ENCODE measurements around the gene MTHFSD. TPM values are rescaled to one million over a fixed set of nuclear protein-coding genes. Genes with fewer than 3 reads are reported as not detected.
A peak's percentile ranks its signal among the peaks of the same experiment; 100 is the strongest.

Gene MTHFSD
- polyA plus RNA-seq, 1 of the 3 experiments (the other 2 are of a cell fraction), result 15.6 TPM

GRCh38 chr16:86572606-86573005, 17.6 kb upstream of the MTHFSD start:
- Histone ChIP-seq H3K9me3 (no peaks in the 10 kb centered on the region), H3K4me1 (ENCODE audit: control insufficient read depth in 1 of 2, insufficient read depth in 2 of 2, low read depth in 1 of 2, low read length in 1 of 2) (peaks cover 0 to 31% of the 10 kb centered on the region in 2 experiments; a peak in 2 of 4 replicates), H3F3A (replicated peaks; ENCODE audit: insufficient read depth) (peaks cover 34% of the 10 kb centered on the region), H3K79me2 (ENCODE audit: insufficient read depth) (peaks cover 94% of the 10 kb centered on the region), H3K27me3 (ENCODE audit: insufficient read depth) (no peaks in the 10 kb centered on the region), H3K9me2 (no peaks in the 10 kb centered on the region), H3K4me2 (peak overlapping the region; percentile 77), H3K36me3 (replicated peaks in 1 of 2; ENCODE audit: control insufficient read depth in 1 of 2, insufficient read depth in 2 of 2, low read length in 1 of 2) (peaks cover 0 to 21% of the 10 kb centered on the region in 2 experiments), H2AFZ (ENCODE audit: low read depth) (no peak overlapping the region), H3K27ac (ENCODE audit: low read depth in 2 of 2, low read length in 1 of 2) (peak overlapping the region in 1 of 2 experiments; percentile 96; a peak in 1 of 4 replicates), H3K4me3 (ENCODE audit: low read depth in 2 of 2, low read length in 1 of 2) (0 out of 4 replicates have a peak overlapping the region, but pooled peaks of 1 of the 2 experiments have one; percentile 93), H3K9ac (0 out of 2 replicates have a peak overlapping the region, but pooled peaks have one; percentile 5), H4K20me1 (ENCODE audit: insufficient read depth) (peaks cover 16% of the 10 kb centered on the region; the same call in 1 of the 2 replicates)
- ChIA-PET CTCF (interaction anchor here (1.3 to 3.1 kb wide), 2 partner anchors 8 to 706 kb away, joined by 4 to 17 read pairs; no protein-coding TSS in a partner anchor), POLR2A (no interaction called here)
- no peak for TF ChIP-seq FOSL2 (IDR thresholded peaks at IDR 0.05; ENCODE audit: borderline replicate concordance, low read depth)
- no peak for TF ChIP-seq YY1 (IDR thresholded peaks at IDR 0.05; ENCODE audit: low read depth)
- TF ChIP-seq USF2 (IDR thresholded peaks at IDR 0.05; ENCODE audit: borderline replicate concordance, low read depth, low read length), result no peak
- TF ChIP-seq SIN3A (IDR thresholded peaks at IDR 0.05; ENCODE audit: borderline replicate concordance, low read depth, low read length), result no peak
- TF ChIP-seq NFIC (IDR thresholded peaks at IDR 0.05; ENCODE audit: borderline replicate concordance), result no peak
- TF ChIP-seq TEAD4 (IDR thresholded peaks at IDR 0.05; ENCODE audit: borderline replicate concordance, insufficient read depth), result no peak
- DNase-seq, result no peak
- WGBS (ENCODE audit: low lambda C conversion rate), result 59% methylated on average over 3 of the region's 8 CpGs

- peaks cover 0 to 21% of the 10 kb centered on the region in 2 experiments for H3K36me3 ChIP-seq (replicated peaks in 1 of 2; ENCODE audit: control insufficient read depth in 1 of 2, insufficient read depth in 2 of 2, low read length in 1 of 2)
- peak overlapping the region in 1 of 2 experiments; percentile 96; a peak in 1 of 4 replicates for H3K27ac ChIP-seq (ENCODE audit: low read depth in 2 of 2, low read length in 1 of 2)
- POLR2A ChIA-PET, result no interaction called here
- peak overlapping the region; percentile 77 for H3K4me2 ChIP-seq
- TF ChIP-seq RFX5 (IDR thresholded peaks at IDR 0.05; ENCODE audit: low read length) (no peak), SMC3 (IDR thresholded peaks at IDR 0.05; ENCODE audit: low read depth, low read length) (no peak), USF2 (IDR thresholded peaks at IDR 0.05; ENCODE audit: borderline replicate concordance, low read depth, low read length) (no peak), NRF1 (IDR thresholded peaks at IDR 0.05; ENCODE audit: low read depth, low read length) (no peak), TAF1 (IDR thresholded peaks at IDR 0.05; ENCODE audit: borderline replicate concordance, low read depth, low read length) (no peak), CHD2 (IDR thresholded peaks at IDR 0.05; ENCODE audit: low read length, partially characterized antibody) (no peak)
- TF ChIP-seq, protein P1, sequence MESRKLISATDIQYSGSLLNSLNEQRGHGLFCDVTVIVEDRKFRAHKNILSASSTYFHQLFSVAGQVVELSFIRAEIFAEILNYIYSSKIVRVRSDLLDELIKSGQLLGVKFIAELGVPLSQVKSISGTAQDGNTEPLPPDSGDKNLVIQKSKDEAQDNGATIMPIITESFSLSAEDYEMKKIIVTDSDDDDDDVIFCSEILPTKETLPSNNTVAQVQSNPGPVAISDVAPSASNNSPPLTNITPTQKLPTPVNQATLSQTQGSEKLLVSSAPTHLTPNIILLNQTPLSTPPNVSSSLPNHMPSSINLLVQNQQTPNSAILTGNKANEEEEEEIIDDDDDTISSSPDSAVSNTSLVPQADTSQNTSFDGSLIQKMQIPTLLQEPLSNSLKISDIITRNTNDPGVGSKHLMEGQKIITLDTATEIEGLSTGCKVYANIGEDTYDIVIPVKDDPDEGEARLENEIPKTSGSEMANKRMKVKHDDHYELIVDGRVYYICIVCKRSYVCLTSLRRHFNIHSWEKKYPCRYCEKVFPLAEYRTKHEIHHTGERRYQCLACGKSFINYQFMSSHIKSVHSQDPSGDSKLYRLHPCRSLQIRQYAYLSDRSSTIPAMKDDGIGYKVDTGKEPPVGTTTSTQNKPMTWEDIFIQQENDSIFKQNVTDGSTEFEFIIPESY (IDR thresholded peaks at IDR 0.05; ENCODE audit: borderline replicate concordance, low read depth), result no peak
- H3K9me2 ChIP-seq, result no peaks in the 10 kb centered on the region
- peaks cover 0 to 31% of the 10 kb centered on the region in 2 experiments; a peak in 2 of 4 replicates for H3K4me1 ChIP-seq (ENCODE audit: control insufficient read depth in 1 of 2, insufficient read depth in 2 of 2, low read depth in 1 of 2, low read length in 1 of 2)
- H3K4me3 ChIP-seq (ENCODE audit: low read depth in 2 of 2, low read length in 1 of 2), result peak overlapping the region in 1 of 2 experiments; percentile 93; a peak in 2 of 4 replicates
- no peaks in the 10 kb centered on the region for H3K9me3 ChIP-seq
- no peak for DNase-seq
- no peaks in the 10 kb centered on the region for H3K27me3 ChIP-seq (ENCODE audit: insufficient read depth)
- peaks cover 94% of the 10 kb centered on the region for H3K79me2 ChIP-seq (ENCODE audit: insufficient read depth)
- peaks cover 32% of the 10 kb centered on the region for H3F3A ChIP-seq (replicated peaks; ENCODE audit: insufficient read depth)
- CTCF ChIA-PET, result interaction anchor here (1.7 to 3.1 kb wide), 2 partner anchors 7 to 491 kb away, joined by 4 to 17 read pairs; no protein-coding TSS in a partner anchor
- H3K9ac ChIP-seq, result peak overlapping the region; percentile 93; the same call in 1 of the 2 replicates
- no peak overlapping the region for H2AFZ ChIP-seq (ENCODE audit: low read depth)
- 67% methylated on average over 7 of the region's 12 CpGs for WGBS (ENCODE audit: low lambda C conversion rate)
- H4K20me1 ChIP-seq (ENCODE audit: insufficient read depth), result peaks cover 16% of the 10 kb centered on the region; the same call in 1 of the 2 replicates
Measured at GRCh38 chr16:86572041-86572521, 17.0 kb upstream of the MTHFSD start.
